Measurements from ENCODE around the gene DAAM2.

The DAAM2 gene

DNA sequence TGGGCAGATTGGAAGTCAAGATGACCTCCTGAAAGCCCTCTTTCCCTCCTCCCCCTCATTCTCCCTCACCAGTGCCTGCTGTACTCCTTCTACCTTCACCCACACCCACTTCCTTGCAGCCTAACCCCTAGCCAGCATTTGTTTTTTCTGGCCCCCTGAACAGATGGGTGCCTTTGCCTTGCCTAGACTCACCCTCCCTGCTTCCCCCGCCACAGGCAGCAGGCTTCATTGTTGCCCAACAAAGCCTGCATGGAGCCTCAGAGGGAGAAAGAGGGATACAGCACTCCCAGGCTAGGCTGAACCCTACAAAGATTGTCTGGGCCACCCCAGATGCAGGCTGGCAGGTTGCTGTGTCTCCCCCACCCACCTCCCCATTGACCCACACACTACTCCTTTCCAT is 139.4 kb downstream of the DAAM2 start:
- DNase-seq (ENCODE audit: low read depth): no peak

DNA sequence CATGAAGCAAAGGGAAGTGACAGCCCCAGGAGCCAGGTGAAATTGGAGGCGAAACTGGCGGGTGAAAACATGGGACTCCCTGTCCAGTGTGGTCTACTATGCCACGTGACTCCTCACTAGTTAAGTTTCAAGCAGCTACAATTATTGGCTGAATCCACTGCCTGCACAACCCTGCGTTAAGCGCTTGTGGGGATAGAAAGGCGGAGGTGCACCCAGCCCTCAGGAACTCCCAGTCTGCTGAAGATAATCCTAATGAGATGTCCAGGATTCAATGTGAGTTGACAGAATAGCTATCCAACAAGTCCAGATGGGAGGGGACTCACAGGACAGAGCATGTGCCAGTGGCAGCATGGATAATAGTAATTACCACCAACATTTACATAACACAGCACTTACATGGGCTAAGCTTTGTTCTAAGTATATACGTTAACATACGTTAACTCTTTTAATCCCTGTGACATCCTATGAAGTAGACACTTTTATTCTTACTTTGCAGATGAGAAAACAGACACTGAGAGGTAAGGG is 140.3 kb downstream of the DAAM2 start:
- no peak for DNase-seq (ENCODE audit: low read depth)

DNA sequence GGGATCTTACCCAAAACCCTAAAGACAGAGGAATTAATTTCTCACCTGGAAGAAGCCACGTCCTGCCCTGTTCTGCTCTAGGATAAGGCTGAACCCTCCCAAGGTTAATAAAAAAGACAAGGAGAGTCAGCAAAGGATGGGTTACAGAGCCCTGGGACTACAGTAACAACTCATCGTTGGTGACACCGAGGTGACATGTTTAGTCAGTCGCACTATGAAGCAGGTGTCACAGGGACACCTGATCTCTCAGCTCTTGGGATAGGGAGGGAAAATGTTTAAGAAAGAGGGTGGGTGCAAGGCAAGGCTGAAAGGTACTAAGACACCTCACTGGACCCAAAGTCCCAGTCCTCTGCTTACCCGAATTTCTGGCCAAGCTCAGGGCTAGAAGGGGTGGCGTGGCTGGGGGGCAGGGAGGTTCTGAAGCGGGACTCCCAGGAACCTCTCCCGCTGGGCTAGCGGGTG is 141.5 kb downstream of the DAAM2 start:
- DNase-seq (ENCODE audit: low read depth): no peak

DNA sequence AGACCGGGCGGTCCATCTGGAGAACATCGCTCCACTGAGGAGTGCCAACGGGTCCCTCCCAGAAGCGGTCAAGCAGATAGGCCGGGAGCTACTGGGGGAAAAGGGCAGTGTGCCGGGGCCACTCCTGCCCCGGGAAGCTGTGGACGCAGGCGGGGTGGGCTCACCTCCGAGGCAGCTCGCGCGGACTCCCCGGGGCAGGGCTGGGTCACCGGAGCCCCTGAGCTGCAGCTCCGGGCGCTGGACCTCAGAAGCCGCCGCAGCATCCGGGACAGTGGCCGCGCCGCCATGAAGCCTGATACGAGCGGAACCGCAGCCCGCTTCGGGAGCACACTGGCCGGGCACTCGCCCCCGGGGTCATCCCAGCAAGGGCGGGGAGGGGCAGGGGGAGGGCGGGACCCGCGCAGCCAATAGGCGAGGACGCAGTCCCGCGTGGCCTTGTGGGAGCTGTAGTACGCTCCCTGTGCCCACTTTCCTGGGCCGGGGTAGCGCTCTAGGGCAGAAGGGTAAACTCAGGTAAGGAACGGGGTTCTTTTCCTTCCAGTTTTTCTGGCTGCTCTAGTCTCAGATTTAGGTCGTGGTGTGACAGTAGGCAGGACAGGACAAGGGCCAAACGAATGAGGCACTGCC is 142.1 kb downstream of the DAAM2 start, which contains the start of gene MOCS1:
Gene MOCS1, minus strand, starts transcription at position 332 of the 627 bp plus-strand sequence. Its CDS starts 45 bp downstream, at position 287.
- peak; percentile 55 for DNase-seq (ENCODE audit: low read depth)

DNA sequence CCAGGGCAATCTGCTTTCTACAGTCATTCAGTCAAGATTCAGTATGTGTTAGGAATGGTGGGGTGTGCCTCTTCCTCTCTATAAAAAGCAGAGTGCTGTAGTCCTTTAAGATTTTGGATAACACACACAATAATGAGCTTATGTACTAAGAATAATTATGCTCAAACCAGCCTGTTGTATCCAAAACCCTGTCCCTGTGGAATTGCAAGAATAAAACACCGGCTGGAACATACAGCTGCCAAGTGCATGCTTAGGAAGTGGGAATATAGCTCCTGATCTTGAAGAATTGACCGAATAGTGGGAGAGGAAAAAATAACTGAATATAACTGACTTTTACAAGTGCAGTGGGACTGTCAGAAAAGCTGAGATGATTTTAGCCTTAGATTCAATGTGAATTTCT is 143.1 kb downstream of the DAAM2 start:
- no peak for DNase-seq (ENCODE audit: low read depth)

DNA sequence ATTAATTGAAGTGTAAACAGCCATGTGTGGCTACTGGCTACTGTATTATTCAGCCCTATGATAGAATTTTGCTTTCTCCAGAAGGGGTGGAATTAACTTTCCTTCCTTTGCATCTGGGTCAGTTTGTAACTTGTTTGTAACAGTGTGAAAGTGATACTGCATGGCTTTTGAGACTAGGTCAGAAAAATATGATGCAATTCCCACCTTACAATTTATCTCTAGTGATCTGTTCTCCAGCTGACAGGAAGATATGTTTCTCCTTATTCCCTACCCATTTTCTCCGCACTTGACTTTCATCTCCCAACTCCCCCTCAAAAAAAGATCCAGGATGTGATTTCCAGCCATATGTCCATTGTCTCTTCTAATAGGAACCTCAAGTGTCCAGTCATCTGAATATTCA is 144.7 kb downstream of the DAAM2 start:
- no peak for DNase-seq (ENCODE audit: low read depth)

DNA sequence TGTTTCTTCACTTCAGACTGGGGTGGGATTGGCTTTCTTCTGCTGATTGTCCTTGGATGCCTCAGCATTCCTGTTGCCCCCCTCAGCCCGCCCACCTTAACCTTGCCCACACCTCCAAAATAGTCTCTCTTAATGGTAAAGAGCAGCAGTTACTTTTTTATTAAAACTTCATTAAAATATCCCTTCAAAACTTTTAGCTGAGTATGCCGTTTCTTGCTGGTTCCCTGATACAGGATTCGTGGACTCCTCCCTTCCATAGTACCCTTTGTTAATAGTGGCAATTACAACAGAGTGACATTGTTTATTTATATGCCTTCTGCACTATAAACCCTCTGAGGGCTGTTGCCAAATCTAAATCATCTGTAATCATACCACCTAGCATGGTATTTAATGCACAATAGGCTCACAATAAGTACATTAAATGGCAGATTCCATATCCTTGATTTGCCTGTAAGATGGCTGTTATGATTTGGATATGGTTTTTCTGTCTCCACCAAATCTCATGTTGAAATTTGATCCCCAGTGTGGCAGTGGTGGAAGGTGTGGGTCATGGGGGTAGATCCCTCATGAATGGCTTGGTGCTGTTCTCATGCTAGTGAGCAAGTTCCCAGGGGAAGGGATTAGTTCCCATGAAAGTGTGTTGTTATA is 145.6 kb downstream of the DAAM2 start:
- no peak for DNase-seq (ENCODE audit: low read depth)

DNA sequence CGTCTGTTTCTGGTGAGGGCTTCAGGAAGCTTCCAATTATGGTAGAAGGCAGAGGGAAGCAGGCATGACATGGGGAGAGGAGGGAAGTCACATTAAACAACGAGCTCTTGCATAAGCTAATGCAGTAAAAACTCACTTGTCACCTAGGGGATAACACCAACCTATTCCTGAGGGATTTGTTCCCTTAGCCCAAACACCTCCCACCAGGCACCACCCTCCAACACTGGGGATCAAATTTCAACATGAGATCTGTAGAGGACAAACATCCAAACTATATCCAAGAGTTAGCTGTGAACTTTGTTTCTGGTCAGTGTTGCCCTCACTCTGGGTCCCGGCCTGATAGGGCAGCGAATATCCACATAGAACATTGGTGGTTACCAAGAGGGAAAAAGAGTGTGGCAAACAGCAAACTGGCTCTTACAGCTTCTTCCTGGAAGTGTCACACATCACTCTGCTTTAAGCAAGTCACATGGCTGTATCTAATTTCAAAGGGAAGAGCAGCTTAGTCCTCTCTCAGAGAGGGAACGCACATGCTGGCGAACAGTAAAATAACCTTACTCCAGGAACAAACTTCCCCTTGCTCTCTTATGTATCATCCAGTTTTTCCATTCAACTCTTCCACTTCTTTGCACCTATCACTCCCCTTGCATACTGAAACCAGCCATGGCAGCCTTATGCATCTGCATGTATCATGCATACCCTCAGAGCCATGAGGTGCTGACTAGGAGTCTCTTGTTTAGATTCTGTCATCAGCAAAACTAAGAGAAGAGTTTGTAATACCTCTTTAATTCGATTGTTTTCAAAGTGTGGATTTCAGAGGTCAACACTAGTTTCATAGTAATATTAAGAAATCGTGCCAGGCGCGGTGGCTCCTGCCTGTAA is 146.8 kb downstream of the DAAM2 start:
- no peak for DNase-seq (ENCODE audit: low read depth)

DNA sequence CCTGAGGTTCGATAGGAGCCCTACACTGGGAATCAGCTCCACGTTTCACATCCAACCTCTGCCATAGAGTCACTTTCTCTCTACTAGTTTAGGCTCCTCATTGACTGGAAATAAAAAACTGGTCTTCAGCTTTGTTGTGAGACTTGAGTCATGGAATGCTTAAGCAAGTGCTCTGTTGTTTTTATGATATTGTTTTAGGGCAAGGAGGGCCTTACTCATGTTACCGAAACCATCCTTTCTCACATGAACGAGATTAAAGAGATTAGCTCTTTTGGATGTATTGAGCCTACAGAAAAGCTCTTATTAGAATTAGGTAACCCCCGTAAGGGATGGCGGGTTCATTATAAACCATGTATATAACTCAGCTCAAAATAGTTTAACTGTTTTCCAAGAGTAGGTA is 149.0 kb downstream of the DAAM2 start:
- DNase-seq (ENCODE audit: low read depth): no peak

DNA sequence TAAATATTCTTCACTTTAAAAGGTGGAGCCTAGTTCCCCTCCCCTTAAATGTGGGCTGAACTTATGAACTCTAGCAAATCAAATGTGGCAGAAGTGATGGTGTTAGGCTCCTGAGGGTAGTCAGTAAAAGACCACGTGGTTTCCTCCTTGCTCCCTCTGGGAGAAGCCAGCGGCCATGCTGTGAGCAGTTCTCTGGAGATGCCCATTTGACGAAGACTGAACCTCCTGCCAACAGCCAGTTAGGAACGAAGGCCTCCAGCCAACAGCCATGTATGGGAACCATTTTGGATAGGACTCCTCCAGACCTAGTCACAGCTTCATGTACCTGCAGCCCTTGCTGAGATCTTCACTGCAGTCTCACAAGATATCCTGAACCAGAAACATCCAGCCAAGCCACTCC is 149.6 kb downstream of the DAAM2 start:
- DNase-seq (ENCODE audit: low read depth): no peak

DNA sequence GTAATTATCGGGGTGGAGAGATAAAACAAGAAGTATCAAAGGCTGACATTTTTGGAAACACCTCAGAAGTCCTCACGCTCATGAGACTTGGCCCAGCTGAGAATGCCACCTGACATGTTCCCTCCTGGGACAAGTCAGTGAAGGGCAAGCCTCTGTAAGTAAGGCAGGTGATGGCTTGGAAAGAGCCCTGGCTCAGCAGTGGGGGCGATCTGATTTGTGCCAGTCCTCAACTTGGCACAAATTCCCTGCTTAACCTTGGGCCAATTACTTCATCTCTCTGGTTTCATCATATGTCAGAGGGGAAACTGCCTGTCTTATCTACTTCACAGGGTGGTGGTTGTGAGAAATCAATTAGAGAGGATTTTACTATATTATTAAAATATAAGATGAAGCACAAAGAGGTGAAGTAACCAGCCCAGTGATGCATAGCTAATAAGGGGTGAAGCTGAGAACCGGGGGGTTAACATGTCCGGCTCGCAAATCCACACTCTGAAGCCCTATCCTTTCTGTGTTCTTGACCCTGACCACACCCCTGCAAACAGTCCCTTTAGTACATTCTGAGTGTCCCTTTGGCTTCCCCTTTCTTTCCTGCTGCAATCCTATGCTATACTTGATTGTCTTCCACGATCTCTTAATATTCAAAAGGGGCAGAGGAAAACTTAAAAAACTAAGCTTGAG is 150.9 kb downstream of the DAAM2 start:
- DNase-seq (ENCODE audit: low read depth): no peak

DNA sequence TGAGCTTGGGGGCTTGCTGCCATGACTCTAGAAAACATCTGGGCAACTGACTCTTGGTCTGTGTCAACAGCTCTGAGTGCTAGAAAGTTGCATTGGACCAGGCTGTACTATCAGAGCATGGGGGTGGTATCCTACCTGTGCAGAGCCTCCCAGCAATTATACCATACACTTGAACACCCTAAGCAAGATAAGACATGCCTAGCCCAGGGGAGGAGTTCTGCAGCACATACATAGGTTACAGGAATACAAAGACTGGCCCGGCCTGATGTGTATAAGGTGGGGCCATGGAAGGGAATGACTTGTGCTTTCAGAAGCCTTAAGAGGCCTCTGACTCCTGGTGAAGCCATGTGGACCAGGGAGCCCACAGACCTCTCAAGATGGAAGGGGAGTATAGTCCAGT is 153.4 kb downstream of the DAAM2 start:
- DNase-seq (ENCODE audit: low read depth): no peak

DNA sequence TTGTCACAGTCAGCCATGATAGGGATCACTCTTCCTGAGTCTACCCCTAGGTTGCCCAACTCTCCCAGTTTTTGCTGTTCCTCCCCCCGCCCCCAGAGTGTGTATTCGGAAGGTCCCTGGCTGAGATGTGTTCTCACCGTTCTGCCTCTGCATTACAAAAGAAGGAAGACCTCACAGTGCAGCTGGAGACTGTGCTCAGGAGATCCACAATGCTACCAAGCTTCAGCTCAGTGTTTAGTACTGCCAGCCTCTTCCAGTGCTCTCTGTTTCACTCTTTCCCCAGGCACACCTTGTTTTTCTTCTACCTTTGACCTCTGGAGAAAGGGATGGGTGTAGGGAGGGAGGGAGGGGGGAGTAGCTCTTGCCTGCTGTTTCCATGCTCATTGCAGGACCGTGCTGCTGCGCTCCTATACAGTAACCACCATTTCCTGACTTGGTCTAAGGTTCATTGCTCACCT is 155.5 kb downstream of the DAAM2 start:
- no peak for DNase-seq (ENCODE audit: low read depth)

DNA sequence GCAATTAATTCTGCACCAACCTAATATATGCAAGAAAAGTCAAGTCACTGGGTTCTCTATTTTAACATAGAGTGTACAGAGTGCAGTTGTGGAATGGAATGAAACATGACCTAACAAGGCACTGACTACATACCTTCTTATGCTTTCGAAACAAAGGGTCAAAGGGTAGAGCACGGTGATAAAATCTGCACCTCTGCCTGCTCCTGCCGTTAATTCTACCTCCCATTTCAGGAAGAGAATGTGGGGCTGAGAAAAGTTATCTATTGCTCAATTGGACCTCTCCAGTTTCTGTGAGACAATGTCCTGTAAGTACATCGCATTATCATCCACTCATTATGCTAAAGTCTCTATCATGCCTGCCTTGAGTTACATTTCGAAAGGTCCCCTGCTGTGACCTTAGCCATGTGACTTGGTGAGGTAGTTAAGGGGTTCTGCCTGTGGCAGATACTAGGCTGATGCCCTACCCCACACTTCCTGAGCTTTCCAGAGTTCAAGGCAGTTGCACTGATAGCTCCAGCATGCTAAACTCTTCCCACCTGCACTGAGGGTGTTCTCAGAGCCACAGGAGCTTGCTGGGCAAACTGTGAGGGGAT is 156.1 kb downstream of the DAAM2 start:
- no peak for DNase-seq (ENCODE audit: low read depth)

DNA sequence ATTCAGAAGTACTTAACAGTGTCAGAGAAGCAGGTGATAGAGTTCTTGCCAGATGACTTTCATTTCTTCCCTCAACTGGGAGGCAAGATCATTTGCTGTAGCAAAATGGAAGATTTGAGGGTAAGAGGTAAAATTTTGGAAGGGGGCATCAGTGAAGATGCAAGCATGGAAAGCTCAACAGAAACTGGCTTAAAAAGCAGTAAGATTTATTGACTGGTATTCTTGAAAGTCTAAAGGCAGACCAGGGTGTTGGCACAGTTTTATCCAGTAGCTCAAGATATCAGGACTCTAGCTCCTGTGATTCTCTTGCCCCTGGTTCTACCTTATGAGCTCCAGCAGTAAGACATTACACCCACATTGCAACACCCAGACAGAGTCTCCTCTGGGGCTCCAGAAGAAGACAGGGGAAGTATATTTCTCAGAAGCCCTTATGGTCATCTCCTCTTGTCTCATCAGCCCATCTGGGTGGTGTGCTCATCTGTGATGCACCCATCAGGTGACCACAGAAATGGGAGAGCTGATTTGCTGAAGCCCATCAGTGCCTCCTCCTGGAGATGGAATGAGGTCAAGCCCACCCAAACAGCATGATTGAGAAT is 158.0 kb downstream of the DAAM2 start:
- no peak for DNase-seq (ENCODE audit: low read depth)

DNA sequence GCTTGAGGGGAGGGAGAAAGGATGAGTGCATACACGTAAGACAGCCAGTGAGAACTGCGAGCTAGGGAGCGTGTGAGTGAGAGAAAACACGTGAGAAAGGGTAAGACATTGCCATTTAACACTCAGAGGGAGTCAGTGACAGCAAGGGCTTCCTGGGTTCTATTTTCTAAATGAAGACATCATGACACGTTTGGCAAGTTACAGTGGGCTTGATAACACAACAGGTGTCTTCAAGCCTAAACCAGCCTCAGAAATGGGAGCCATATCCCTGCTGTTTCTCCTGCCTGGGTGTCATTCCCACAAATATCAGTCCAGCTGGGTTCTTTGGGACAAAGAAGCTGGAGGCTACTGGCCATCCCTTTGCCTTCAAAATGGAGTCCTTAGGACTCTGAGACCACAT is 159.0 kb downstream of the DAAM2 start:
- no peak for DNase-seq (ENCODE audit: low read depth)

DNA sequence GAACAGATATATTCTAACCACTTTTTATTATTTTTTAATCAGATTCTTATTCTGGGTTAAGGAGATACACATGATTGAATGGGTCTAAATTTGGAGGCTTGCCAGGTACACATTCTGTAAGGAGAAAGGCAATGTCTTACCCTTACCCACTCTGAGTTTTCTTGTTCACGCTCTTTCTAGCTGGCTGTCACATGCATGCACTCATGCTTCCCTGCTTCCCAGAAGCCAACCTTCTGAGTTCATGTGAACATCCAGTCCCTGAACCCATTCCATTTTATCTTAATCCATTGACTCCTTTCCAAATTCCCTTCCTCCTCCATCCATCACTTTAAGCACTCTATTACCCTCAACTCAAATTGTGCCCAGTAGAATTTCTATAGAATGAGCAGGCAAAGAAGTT is 159.5 kb downstream of the DAAM2 start:
- no peak for DNase-seq (ENCODE audit: low read depth)

DNA sequence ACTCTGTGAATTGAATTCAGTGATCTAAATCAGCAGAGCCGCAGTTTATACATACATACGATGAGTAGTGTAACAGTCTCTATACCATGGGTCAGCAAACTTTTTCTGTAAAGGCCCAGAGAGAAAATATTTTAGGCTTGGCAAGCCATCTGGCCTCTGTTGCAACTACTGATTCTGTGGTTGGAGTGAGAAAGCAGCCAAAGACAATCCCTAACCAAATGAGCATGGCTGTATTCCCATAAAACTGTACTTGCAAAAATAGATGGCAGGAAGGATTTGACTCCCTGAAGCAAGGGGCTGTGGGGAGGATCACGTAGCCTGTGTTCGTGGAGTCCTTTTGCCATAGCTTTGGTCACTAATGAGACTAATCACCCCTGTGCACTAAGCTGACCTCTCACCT is 160.0 kb downstream of the DAAM2 start:
- no peak for DNase-seq (ENCODE audit: low read depth)

DNA sequence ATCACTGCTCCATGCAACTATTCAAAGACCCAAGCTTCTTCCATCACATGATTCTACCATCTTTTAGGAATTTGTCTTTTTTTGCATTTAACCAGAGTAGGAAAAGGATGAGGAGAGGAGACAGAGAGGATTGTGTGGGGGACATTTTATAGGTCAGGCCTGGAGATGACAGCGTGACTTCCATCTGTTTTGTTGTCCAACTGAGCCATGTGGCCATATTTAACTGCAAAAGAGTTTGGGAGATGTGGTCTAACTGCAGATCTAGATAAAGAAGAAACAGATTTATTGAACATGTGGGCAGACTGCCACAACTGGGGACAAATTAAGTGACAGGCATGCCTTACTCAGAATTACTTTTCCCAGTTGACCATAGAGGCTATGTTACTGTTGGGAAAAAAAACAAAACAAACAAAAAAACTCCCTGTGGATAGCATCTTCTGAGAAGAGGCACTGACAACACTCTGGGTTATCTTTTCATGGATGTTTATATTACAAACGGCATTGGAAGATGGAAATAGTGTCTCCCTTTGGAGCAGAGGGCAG is 161.0 kb downstream of the DAAM2 start:
- no peak for DNase-seq (ENCODE audit: low read depth)
